Activated naive CD4-positive, alpha-beta T cell (primary cell): Measurements from ENCODE around the gene FIBCD1.

Source experiments
- DNase-seq, 4 experiments: peaks; one replicate each; lab custom pipeline; 2025; lab: John Stamatoyannopoulos, UW

The FIBCD1 gene, protein sequence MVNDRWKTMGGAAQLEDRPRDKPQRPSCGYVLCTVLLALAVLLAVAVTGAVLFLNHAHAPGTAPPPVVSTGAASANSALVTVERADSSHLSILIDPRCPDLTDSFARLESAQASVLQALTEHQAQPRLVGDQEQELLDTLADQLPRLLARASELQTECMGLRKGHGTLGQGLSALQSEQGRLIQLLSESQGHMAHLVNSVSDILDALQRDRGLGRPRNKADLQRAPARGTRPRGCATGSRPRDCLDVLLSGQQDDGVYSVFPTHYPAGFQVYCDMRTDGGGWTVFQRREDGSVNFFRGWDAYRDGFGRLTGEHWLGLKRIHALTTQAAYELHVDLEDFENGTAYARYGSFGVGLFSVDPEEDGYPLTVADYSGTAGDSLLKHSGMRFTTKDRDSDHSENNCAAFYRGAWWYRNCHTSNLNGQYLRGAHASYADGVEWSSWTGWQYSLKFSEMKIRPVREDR

DNA sequence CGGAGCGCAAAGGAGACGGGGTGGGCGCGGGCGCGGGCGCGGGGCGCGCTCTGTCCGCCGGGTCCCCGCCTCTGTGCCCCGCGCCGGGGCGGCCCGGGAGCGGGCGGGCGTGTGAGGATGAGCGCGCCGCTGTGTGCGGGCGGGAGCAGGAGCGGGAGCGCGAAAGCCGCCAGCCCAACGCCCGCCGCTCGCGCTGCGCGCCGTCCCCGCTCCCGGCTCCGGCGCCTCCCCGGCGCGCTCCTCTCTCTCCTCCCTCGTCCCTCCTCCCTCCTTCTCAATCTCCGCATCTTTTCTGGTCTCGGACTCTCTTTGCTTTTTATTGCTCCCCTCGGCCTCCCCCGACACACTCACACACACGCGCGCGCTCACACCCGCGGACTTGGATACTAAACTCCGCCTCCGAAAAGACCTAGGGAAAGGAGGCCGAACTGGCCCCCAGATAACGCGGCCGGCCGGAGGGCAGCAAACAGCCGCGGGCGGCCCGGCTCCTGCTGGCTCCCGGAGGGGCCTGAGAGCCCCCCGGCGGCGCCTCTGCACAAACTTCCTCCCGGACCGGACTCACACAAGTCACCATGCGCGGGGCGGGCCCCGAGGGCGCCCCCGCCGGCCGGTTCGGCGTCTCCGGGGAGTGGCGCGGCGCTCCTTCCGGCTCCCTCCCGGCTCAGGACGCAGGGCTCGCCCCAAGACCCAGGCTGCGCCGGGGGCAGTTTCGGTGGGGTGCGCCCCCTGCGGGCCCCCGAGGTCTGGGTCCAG, at the start of gene FIBCD1:
TSS of gene FIBCD1 (minus strand) at position 596 of the 753 bp plus-strand sequence. CDS start 640 bp downstream, outside the sequence.
- DNase-seq, result no peak

DNA sequence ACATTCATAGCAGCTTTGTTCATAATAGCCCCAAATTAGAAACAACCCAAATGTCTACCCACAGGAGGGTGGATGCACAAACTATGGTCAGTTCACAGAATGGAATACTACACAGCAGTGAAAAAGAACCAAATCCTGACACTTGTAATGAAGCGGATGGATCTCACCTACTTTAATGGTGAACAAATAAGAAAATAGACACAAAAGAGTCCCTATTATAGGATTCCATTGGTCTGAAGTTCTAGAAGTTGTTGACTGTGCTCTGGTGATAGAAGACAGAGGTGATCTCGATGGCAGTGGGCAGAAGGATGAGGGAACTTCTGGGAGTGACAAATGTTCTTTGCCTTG, 49.3 kb upstream of the FIBCD1 start:
- no peak for DNase-seq

DNA sequence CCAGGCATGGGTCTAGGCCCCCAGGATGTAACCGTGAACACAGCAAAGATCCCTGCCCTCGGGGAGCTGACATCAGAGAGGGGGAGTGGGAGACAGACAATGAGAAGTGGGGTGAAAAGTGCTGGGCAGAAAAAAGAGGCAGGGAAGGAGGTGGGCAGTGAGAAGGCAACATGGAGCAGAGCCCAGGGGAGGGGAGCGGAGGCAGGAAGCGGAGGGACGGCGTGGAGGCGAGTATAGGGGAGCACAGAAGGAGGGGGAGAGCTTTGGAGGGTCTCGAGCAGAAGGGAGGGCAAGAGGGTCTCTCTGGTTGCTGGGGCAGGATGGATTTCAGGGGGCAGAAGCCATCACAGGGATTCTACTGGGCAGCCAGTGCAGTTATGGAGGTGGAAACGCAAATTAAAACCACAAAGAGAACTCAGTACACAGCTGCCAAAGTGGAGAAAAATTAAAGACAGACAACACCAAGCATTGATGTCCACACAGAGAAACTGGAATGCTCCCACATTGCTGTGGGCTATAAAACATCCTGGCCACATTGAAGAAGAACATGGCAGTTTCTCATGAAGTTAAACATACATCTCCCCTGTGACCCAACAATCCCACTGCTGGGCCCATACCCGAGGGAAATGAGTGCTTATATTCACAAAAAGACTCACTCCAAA, 48.8 kb upstream of the FIBCD1 start:
- no peak for DNase-seq

DNA sequence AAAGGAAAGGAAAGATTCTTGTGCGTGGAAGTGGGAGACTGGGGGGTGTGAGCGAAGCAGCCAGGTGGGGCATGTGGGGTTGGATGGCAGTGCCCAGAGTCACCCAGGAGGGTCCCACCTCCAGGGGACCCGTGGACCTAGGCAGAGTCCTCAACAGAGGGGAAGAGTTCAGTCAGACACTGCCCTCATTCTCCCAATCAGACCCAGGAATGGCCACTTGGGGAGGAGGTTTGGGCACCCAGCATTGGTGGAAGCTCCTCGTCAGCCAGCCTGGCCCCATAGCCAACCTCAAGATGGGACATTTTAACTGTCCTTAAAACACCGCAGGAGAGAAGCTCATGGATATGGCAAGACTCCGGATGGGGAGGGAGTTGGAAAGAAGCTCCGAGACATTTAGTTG, 48.0 kb upstream of the FIBCD1 start:
- no peak for DNase-seq

DNA sequence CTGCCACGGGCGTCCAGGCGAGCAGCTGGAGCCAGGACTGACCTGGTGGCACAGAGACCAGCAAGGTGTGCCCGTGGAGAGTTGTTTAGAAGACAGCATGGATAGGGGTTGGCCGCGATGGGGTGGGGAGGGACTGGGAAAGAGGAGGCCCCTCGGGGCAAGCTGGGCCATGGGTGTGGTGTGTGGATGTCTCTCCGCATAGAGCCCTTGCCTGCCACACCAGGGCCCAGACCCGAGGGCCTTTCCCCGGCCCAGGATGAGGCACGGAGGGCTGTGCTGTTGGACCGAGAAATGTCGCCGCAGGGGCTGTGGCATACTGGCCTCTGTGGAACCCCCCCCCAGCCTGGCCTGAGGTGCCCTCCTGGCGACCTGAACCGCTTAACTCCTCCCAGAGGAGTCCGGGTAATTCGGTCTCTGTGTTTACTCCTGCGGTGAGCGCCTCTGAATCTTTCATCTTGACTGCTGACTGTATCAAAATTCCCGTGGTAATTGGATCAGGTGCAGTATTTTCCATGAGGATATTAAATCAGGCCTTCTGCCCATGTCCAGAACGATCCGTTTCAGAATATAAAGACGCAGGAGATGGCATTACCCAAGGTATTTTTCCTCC, 47.4 kb upstream of the FIBCD1 start:
- DNase-seq, result no peak

DNA sequence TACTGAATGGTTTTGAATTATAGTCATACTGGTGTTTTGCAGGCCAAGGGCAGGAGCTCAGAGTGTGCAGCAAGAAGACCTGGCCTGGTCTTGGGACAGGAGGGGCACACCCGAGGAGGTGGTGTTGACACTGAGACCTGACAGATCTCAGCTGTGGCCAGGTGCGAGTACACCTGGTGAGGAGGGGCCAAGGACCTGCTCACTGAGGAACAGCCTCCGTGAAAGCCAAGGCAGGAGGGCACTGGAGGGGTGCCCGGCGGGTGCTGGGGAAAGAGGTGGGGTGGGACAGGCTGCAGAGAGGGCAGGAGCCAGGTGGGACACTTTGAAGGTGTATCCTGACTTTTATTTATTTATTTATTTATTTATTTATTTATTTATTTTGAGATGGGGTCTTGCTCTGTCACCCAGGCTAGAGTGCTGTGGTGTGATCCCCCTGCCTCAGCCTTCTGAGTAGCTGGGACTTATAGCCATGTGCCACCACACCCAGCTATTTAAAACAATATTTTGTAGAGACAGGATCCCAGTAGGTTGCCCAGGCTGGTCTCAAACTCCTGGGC, 46.6 kb upstream of the FIBCD1 start:
- no peak for DNase-seq

DNA sequence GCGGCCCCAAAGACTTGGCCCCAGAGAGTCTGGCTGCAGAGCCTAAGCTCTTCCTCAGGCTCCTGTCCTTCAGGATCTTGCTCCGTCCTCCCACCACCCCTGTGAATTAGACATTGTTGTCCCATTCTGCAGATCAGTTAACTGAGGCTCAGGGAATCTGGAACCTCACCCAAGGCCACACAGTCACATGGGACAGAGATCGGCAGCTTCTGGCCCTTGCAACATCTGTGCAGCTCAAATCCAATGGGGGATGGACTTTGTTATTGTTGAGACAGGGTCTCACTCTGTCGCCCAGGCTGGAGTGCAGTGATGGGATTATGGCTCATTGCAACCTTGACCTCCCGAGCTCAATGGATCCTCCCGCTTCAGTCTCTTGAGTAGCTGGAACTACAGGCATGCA, 46.0 kb upstream of the FIBCD1 start:
- DNase-seq, result no peak

DNA sequence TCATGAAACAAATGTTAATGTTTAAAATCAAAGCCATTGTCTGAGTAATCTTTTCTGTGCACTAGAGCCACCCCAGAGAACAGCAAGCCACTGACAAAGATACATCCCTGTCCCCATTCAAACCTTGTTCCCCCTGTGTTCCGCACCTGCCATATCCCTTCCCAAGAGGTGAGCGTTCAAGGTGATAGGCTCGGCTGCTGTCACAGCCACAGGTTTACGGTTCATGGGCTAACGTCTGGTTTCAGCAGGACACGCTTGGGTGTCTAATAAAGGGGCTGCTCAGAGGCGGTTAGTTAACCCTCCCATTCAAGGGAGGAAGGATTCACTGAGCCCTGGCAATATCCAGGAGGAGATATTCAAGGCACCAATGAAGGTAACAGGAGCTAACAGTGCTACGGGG, 45.5 kb upstream of the FIBCD1 start:
- DNase-seq, result no peak

DNA sequence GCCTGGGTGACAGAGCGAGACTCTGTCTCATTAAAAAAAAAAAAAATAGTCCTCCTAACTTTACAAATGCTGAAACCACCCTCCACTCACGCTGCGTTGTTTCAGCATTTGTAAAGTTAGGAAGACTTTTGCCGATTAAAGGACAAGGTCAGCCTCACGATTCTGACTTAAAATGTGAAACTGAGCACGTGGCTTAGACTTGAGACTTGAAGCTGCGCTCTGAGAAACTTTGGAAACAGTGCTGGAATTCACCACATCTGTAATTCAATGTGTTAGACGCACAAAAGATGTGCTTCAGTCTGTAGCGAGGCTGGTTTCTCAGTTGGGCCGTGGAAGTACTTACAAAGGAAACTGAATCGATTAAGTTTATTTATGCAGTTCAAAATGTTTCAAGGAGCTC, 44.9 kb upstream of the FIBCD1 start:
- DNase-seq, result no peak

DNA sequence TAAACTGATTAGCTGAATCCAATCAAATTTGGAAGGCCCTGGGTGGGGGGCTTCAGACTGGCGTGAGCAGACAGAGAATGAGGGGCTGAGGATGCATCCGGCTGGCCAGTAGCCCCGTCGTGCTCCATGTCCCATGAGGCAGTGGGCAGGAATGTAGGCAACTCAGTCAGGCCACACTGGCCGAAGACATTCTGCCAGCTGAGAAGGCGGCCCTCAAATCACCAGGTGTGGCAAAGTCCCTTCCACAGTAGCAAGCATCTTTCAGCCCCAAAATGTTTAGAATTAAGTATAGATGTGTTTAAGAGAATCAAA, 44.3 kb upstream of the FIBCD1 start:
- DNase-seq, result no peak

DNA sequence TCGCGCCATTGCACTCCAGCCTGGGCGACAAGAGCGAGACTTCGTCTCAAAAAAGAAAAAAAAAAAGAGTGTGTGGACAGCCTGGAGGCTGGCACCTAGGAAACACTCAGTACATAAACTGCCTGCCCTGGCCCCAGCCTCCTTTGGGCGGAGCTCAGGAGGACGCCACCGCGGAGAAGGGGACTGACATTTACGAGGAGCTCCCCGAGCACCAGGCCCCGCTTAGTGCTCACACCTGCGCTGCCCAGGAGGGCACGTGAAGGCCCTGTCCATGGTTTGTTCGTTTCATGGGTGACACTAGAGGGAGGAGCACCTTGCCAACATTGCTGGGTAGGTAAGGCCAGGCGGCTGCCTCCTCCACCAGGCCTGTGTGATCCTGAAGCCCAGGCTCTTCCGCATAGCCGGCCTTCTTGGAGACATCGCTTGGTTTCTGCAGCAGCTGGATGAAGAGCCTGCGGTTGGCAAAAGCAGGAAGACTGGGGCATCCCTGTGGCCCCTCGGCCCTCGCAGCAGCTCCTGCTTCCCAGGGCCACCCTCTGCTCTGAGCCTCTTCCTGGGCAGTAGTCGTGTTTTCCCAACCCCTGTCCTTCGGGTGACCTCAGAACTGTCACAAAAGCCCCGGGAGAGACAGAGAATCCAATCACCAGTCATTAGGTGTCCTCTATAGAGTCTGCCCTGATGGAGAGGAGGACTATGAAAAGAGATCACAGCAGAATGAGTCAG, 43.8 kb upstream of the FIBCD1 start:
- no peak for DNase-seq

DNA sequence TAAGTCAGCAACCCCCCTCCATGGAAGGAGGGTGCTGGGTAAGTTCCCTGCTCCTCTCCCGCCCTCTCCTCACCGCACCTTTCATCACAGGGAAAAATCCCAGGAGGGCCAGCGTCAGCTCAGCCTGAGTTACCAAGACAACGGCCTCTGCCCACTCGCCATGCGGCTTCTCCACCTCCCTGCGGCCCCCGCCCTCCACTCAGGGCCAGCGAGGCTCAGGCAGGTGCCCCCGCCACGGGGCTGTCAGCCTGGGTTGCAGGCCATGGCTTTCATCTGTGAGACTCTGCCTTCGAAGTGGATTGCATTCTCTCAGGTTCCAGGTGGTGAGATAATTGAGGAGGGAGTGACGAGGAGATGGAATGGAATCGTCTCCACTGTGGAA, 42.7 kb upstream of the FIBCD1 start:
- no peak for DNase-seq

DNA sequence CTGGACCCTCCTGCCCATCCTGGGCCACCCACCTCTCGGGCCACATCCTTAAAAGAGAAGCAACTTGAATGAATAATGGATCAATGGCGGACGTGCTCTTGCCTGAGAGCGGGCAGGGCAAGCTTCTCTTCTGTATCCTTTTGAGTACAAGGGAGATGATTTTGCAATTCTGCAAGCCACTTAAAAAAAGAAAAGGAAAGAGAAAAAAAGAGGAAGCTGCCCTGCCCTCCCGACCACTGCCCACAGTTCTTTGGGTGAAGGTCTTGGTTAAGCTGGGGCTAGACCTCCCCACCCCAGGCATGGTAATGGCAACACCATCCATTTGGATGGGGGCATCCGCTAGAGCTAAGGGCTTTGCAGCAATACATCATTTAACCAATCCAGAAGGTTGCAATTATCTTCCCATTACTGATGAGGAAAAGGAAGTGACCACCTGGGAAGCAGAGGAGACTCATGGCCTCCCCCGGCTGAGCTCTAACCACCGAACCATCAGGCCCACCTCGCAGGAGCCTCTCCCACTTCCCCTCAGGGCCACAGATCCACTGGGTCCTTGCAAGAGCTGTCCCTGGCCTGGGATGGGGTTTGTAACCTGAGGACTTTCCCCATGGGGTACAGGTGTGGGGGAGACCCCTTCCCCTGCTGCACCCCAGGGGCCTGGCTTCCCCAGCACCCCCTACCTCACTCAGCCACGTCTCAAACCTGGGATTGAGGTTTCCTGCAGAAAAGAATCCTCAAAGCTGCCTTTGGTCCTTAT, 42.1 kb upstream of the FIBCD1 start:
- no peak for DNase-seq

DNA sequence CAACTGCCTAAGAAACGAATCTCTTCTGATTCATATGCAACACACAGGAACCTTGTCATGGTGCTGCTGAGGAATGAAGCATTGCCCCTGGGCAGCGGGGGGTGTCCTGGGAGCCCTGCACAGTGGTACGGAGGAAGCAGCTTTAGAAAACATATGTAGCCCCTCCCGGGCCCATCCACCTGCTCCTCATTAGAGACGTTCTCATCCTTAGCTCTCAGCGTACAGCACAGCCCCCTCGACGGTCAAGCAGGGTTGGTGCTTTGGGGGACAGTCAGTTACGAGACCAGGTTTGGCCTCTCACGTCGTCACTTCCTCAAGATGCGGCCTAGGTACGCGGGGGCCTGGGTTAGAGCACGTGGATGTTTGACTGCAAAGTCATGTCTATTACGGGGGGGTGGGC, 41.5 kb upstream of the FIBCD1 start:
- DNase-seq, result no peak

DNA sequence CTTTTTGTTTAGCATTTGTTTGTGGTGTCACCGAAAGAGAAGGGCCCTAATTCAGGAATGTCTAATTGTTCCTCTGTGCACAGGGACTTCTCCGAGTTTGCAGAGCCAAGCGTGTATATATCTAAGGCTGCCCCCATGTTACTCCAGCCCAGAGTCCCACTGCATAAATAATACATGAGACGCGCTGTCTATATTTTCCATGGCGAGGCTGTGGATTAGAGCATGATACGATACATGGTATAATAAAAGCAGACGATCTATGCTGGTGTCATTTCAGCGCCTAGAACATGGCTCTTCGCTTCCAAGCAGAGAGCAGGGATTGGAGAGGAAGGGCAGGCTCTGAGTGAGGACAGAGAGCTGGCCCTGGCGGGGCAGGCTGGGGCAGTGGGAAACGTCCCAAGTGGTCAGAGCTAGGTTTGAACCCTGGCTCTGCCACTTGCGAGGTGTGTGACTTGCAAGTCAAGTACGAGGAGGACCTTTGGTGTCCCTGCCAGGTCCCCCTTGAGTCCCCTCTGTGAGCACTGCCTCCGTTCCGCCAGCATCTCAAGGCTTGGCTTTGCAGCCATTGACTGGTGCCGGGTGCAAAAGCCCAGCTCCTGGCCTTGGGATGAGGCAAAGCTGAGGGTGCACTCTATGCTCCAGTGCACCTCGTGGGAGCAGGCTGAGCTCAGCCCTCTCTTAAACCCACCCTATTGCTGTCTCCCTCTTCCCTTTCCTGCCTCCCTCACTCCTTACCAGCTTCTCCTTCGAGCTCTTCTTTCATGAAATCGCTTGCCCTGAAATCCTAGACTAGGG, 40.7 kb upstream of the FIBCD1 start:
- DNase-seq, result no peak

DNA sequence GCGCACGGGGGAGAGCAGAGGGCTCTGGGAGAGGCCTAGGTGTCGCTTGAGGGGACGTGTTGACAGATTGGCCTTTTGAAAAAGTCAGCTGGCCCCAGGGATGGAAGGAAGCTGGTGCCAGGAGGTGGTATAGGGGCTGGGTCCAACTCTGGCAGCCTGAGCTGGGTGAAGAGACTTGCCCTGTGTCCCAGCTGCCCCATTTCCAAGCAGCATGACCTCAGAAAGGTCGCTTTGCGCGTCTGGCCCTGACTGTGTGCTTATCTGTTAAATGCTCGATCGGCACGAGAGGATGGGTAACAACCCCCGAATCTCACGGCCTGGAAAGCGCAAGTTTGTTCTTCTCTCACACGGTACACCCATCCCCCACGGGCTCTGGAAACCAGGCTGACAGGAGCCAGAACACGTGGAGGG, 38.8 kb upstream of the FIBCD1 start:
- DNase-seq, result no peak

DNA sequence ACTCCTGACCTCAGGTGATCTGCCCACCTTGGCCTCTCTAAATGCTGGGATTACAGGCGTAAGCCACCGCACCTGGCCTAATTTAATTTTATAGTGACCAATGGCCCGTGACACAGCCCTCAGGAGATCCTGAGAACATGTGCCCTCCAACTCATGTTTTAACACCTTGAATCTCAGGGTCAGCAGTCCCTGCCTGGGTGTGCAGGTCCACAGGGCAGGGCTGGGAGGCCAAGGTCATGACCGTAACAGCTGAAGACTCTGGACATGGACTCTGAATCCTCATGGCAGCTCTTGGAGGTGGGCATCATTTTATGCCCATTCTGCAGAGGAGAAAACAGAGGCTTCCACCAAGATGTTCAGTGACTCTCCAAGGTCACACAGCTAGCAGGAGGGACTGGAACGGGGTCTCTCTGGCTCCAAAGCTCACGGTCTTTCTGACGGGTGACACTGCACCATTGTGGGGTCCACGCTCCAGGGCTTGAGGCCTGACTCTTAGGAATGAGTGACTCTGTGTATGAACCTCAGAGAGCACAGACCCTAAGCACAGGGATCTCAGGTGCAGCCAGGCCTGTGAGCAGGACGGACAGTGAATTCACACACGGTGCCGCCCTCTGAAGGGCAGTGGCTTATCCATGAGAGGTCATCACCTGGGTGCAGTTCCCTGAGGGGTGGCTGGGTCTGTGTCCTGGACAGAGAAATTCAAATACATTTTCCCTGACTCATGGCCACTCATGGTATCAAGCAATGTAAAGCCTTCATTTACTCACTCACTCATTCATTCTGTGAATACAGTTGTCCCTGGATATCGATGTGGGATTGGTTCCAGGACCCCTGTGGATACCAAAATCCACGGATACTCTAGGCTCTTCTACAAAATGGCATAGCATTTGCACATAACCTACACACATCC, 37.1 kb upstream of the FIBCD1 start:
- no peak for DNase-seq

DNA sequence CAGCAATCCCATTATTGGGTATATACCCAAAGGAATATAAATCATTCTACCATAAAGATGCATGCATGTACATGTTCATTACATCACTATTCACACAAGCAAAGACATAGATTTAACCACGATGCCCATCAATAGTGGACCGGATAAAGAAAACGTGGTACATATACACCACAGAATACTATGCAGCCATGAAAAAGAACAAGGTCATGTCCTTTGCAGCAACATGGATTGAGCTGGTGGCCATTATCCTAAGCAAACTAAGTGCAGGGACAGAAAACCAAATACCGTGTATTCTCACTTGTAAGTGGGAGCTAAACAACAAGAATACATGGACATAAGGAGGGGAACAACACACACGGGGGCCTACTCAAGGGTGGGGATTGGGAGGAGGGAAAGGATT, 36.1 kb upstream of the FIBCD1 start:
- DNase-seq, result no peak

DNA sequence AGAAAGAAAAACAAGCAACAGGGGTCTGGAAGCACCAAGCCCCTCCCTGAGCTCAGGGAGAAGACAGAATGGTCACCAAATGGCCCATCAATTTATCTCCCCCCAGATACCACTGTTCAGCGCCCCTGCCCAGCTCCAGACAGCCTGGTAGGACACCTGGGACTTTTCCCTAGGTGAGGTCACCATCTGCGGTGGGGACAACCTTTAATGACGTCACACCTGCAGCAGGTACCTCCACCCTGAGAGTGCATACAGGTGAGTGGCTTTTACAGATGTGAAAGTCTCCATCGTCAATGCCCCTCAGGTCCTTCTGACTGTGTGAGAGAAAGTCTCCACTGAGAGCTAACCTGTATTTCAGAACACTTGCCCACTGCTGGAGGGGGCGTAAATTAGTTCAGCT, 35.6 kb upstream of the FIBCD1 start:
- no peak for DNase-seq
